ENCODE measurements around the gene RAB11FIP2. TPM values are rescaled to one million over a fixed set of nuclear protein-coding genes. Genes with fewer than 3 reads are reported as not detected.

Gene RAB11FIP2
- total and polyA plus RNA-seq, 2 of the 4 experiments (the other 2 are of a cell fraction), result 3.6 to 16.1 TPM

DNA sequence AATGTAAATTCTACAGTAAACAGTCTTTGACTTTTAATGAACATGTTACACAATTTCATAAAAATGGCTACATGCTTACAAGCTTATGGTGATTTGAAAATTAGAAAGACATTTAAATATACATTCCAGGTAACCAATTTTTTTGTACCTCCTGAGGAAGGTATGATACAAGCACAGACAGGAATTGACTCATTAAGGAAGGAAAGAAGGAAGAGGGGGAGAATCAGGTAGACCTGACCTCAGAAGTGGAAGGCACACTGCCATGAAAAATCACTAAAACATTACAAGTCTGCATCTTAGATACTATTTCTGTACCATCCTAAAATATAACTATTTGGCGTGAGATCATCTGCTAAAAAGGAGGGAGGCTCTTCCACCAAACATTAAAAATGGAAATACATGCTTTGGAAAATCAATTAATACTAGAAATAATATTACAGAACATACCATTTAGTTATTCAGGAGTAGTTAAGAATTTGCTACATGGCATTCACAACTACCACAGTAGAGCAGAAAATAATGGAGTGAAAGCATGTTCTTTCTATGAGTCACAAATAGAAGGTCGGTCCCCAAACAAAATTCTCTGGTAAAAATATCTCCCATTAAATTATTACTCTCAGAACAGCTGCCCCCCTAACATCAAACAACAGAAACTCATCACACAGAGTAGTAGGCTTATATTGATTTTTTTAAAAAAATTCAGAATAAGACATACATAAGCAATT is 15.2 kb downstream of the RAB11FIP2 start:
- no CpG with 5 or more reads among the region's 2 CpGs for WGBS, 2 experiments (ENCODE audit: extremely low coverage in 2 of 2, insufficient read length in 1 of 2)
- peak; percentile 46; the same call in 1 of the 2 replicates for ATAC-seq (ENCODE audit: low read depth)

More for the DNA sequence above, 15.2 kb downstream of the RAB11FIP2 start:
- ChIA-PET POLR2A (ENCODE audit: unreplicated experiment) (no interaction called here), CTCF (no interaction called here)
- no peaks in the 10 kb centered on the region for H3K27me3 ChIP-seq (ENCODE audit: control insufficient read depth, insufficient read depth, low read length)
- no peak overlapping the region for H3K27ac ChIP-seq (ENCODE audit: insufficient read depth, low read length)
- H3K23ac ChIP-seq (ENCODE audit: low read depth, low read length), result no peak overlapping the region
- no peak overlapping the region for H2BK5ac ChIP-seq (ENCODE audit: low read depth, low read length, poor library complexity, severe bottlenecking)
- no peak overlapping the region for H3K56ac ChIP-seq (ENCODE audit: extremely low read depth, insufficient read depth, low read length)
- H3K4ac ChIP-seq (ENCODE audit: low read depth, low read length), result no peak overlapping the region
- H2BK20ac ChIP-seq (ENCODE audit: low read depth, low read length), result no peak overlapping the region
- no peak overlapping the region for H2BK120ac ChIP-seq (ENCODE audit: low read depth, low read length)
- peaks cover 0 to 11% of the 10 kb centered on the region in 2 experiments; a peak in 2 of 4 replicates for H3K79me1 ChIP-seq (ENCODE audit: low read depth in 1 of 2, low read length in 2 of 2)
- TF ChIP-seq MAZ (IDR thresholded peaks at IDR 0.05; ENCODE audit: borderline replicate concordance, low read depth, low read length) (no peak), RCOR1 (IDR thresholded peaks at IDR 0.05; ENCODE audit: insufficient replicate concordance, low read length) (no peak), RAD21 (IDR thresholded peaks at IDR 0.05; ENCODE audit: low read length) (no peak), BHLHE40 (IDR thresholded peaks at IDR 0.05; ENCODE audit: low read depth, low read length) (no peak), NFE2L2 (IDR thresholded peaks at IDR 0.05; ENCODE audit: low read depth, low read length) (no peak), MAFK (IDR thresholded peaks at IDR 0.05; ENCODE audit: low read depth, low read length) (no peak), SMC3 (IDR thresholded peaks at IDR 0.05; ENCODE audit: low read depth, low read length) (no peak), FOS (IDR thresholded peaks at IDR 0.05; ENCODE audit: low read depth, low read length) (no peak), MXI1 (IDR thresholded peaks at IDR 0.05; ENCODE audit: borderline replicate concordance, low read depth, low read length) (no peak), POLR2A (IDR thresholded peaks at IDR 0.05; ENCODE audit: low read depth, low read length) (no peak)
- TF ChIP-seq, protein P1, sequence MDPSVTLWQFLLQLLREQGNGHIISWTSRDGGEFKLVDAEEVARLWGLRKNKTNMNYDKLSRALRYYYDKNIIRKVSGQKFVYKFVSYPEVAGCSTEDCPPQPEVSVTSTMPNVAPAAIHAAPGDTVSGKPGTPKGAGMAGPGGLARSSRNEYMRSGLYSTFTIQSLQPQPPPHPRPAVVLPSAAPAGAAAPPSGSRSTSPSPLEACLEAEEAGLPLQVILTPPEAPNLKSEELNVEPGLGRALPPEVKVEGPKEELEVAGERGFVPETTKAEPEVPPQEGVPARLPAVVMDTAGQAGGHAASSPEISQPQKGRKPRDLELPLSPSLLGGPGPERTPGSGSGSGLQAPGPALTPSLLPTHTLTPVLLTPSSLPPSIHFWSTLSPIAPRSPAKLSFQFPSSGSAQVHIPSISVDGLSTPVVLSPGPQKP (IDR thresholded peaks at IDR 0.05; ENCODE audit: borderline replicate concordance, low read depth, low read length), result no peak
- TF ChIP-seq, protein P2, sequence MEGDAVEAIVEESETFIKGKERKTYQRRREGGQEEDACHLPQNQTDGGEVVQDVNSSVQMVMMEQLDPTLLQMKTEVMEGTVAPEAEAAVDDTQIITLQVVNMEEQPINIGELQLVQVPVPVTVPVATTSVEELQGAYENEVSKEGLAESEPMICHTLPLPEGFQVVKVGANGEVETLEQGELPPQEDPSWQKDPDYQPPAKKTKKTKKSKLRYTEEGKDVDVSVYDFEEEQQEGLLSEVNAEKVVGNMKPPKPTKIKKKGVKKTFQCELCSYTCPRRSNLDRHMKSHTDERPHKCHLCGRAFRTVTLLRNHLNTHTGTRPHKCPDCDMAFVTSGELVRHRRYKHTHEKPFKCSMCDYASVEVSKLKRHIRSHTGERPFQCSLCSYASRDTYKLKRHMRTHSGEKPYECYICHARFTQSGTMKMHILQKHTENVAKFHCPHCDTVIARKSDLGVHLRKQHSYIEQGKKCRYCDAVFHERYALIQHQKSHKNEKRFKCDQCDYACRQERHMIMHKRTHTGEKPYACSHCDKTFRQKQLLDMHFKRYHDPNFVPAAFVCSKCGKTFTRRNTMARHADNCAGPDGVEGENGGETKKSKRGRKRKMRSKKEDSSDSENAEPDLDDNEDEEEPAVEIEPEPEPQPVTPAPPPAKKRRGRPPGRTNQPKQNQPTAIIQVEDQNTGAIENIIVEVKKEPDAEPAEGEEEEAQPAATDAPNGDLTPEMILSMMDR (conservative IDR thresholded peaks at IDR 0.05; ENCODE audit: low read depth, low read length), result no peak
- TF ChIP-seq, protein P3, sequence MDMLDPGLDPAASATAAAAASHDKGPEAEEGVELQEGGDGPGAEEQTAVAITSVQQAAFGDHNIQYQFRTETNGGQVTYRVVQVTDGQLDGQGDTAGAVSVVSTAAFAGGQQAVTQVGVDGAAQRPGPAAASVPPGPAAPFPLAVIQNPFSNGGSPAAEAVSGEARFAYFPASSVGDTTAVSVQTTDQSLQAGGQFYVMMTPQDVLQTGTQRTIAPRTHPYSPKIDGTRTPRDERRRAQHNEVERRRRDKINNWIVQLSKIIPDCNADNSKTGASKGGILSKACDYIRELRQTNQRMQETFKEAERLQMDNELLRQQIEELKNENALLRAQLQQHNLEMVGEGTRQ (IDR thresholded peaks at IDR 0.05; ENCODE audit: low read depth, low read length), result no peak
- H2AK5ac ChIP-seq (ENCODE audit: low read depth, low read length), result no peak overlapping the region
- no peaks in the 10 kb centered on the region for H3K9me3 ChIP-seq (ENCODE audit: control insufficient read depth, insufficient read depth, low read length)
- DNase-seq, result no peak
- no peak overlapping the region for H3K9ac ChIP-seq (ENCODE audit: low read depth, low read length)
- in situ Hi-C loops (cut with MboI; ENCODE audit: low sequenced_read_pairs), result no loop called here
- no peak overlapping the region for H3K18ac ChIP-seq (ENCODE audit: low read depth, low read length)
- H2AFZ ChIP-seq (replicated peaks; ENCODE audit: low read length, poor library complexity), result no peak overlapping the region
- peaks cover 4% of the 10 kb centered on the region; the same call in 1 of the 2 replicates for H3K9me1 ChIP-seq (ENCODE audit: insufficient read depth, low read length)
- H4K8ac ChIP-seq (ENCODE audit: low read depth in 2 of 2, low read length in 2 of 2), result no peak overlapping the region
- no peak overlapping the region for H3K14ac ChIP-seq (replicated peaks; ENCODE audit: low read depth, low read length)
- no peak overlapping the region for H2BK15ac ChIP-seq (ENCODE audit: low read depth, low read length)
- no peaks in the 10 kb centered on the region; the same call in 1 of the 2 replicates for H3K4me1 ChIP-seq (ENCODE audit: control insufficient read depth, insufficient read depth, low read length)
- no peak overlapping the region for H4K91ac ChIP-seq (ENCODE audit: insufficient read depth, low read depth, low read length)
- dilution Hi-C loops (cut with HindIII; ENCODE audit: low sequenced_read_pairs, unreplicated experiment), result no loop called here
- H3K4me2 ChIP-seq (ENCODE audit: low read depth, low read length), result no peak overlapping the region
- H4K20me1 ChIP-seq (ENCODE audit: insufficient read depth, low read length), result no peaks in the 10 kb centered on the region
- H3K36me3 ChIP-seq (ENCODE audit: control insufficient read depth, insufficient read depth, low read length), result 0 out of 2 replicates have a peak, but pooled peaks cover 2% of the 10 kb centered on the region
- no peak overlapping the region for H2AK9ac ChIP-seq (replicated peaks; ENCODE audit: low read depth, low read length, poor library complexity)
- H3K4me3 ChIP-seq (ENCODE audit: insufficient read depth, low read depth, low read length), result no peak overlapping the region
- intact Hi-C loops (cut with micrococcal nuclease), result no loop called here
- H4K5ac ChIP-seq (ENCODE audit: low read depth, low read length), result no peak overlapping the region
- BruUV-seq (replicated peaks), result no TSS peak
